Karpas-422 (cell line): Measurements from ENCODE around the gene TH. TPM values are rescaled to one million over a fixed set of nuclear protein-coding genes. Genes with fewer than 3 reads are reported as not detected.

Experiments
- DNase-seq: peaks from one replicate; pipeline ENCODE4 v3.0.0-alpha.2; 2015
- H2AFZ ChIP-seq: fragments of 200-600 bp; sonication (generic); 2 replicates; pipeline ENCODE4 v1.6.1; 2014; ENCODE audit warnings: antibody characterized with exemption, low read length, mixed read lengths
- H3K27ac ChIP-seq: fragments of 200-600 bp; sonication (generic); 2 replicates; pipeline ENCODE4 v1.5.1; 2014; ENCODE audit warnings: mild to moderate bottlenecking, low read length, moderate library complexity
- H3K27me3 ChIP-seq: fragments of 200-600 bp; sonication (generic); 2 replicates; pipeline ENCODE4 v1.6.1; 2014; ENCODE audit warnings: low read length, mixed read lengths
- H3K36me3 ChIP-seq: fragments of 200-600 bp; sonication (generic); 2 replicates; pipeline ENCODE4 v1.6.1; 2014; ENCODE audit warnings: low read length, mixed read lengths; ENCODE audit not compliant: insufficient read depth
- H3K4me1 ChIP-seq: fragments of 200-600 bp; sonication (generic); 2 replicates; pipeline ENCODE4 v1.6.1; 2014; ENCODE audit warnings: mild to moderate bottlenecking, low read length, mixed read lengths
- H3K4me2 ChIP-seq: fragments of 200-600 bp; sonication (generic); 2 replicates; pipeline ENCODE4 v1.6.1; 2014; ENCODE audit warnings: low read length, low read depth, mild to moderate bottlenecking; ENCODE audit not compliant: poor library complexity, severe bottlenecking
- H3K4me3 ChIP-seq: fragments of 200-600 bp; sonication (generic); 2 replicates; pipeline ENCODE4 v1.5.1; 2014; ENCODE audit warnings: mild to moderate bottlenecking, antibody characterized with exemption, low read length, mixed read lengths
- H3K79me2 ChIP-seq: fragments of 200-600 bp; sonication (generic); 2 replicates; pipeline ENCODE4 v1.6.1; 2014; ENCODE audit warnings: mild to moderate bottlenecking, low read length, mixed read lengths
- H3K9ac ChIP-seq: fragments of 200-600 bp; sonication (generic); 2 replicates; pipeline ENCODE4 v1.6.0; 2014; ENCODE audit warnings: low read length
- H3K9me2 ChIP-seq: fragments of 200-600 bp; sonication (generic), shearing (Covaris generic); replicated peaks from 2 replicates; pipeline ENCODE4 v1.6.0; 2014; ENCODE audit warnings: mild to moderate bottlenecking, low read length, moderate library complexity; ENCODE audit not compliant: insufficient read depth
- H3K9me3 ChIP-seq: fragments of 300-700, 200-600 bp; sonication (generic); 2 replicates; pipeline ENCODE4 v1.6.1; 2014; ENCODE audit warnings: low read length, mixed read lengths
- H4K20me1 ChIP-seq: fragments of 200-600 bp; sonication (generic); 2 replicates; pipeline ENCODE4 v1.6.1; 2014; ENCODE audit warnings: mild to moderate bottlenecking, antibody characterized with exemption, low read length, low read depth; ENCODE audit not compliant: insufficient read depth
- total RNA-seq: library from RNA; depleted of rRNA; stranded (reverse); fragments of >200 nt; shearing (Covaris generic); gene quantifications from 2 replicates; pipeline ENCODE4 v1.2.3, GENCODE V29; 2014; ENCODE audit warnings: low replicate concordance

TH gene
- total RNA-seq, 1 experiment from 2014 or later = not detected

DNA sequence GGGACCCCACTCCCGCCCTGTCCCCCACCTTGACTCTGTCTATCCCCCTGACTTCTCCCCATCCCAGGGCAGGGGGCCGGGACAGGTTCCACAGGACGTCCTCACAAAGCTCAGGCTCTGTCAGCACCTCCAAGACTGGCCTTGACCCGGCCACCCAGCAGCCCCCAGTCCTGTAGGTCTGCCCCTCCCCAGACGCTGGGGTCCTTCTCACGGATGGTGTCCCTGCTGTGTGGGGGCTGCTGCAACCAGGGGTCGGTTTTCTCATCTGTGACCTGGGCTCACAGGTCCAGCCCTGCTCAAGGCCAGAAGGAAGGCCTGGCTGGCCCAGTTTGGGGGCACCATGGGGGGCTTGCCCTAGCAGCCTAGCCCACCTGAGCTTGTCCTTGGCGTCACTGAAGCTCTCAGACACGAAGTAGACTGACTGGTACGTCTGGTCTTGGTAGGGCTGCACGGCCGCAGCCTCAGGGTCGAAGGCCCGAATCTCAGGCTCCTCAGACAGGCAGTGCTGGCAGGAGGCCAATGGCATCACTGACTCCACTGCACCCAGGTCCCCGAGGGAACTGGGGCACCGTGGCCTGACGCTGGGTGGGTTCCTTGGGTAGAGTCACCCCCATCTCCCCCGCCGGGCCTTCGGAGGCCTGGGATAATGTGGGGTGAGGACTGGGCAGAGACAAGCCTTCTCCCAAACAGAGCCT is 6.6 kb downstream of the TH start:
- Histone ChIP-seq H3K4me3 (no peak overlapping the region), H3K36me3 (no peaks in the 10 kb centered on the region), H3K9me3 (no peaks in the 10 kb centered on the region), H3K9me2 (no peaks in the 10 kb centered on the region), H2AFZ (no peak overlapping the region), H3K4me2 (no peak overlapping the region), H3K27ac (no peak overlapping the region), H3K79me2 (no peaks in the 10 kb centered on the region), H3K9ac (no peak overlapping the region), H3K4me1 (no peaks in the 10 kb centered on the region), H4K20me1 (no peaks in the 10 kb centered on the region), H3K27me3 (no peaks in the 10 kb centered on the region)
- no peak for DNase-seq

- no peak for DNase-seq
- Histone ChIP-seq H2AFZ (no peak overlapping the region), H3K4me1 (no peaks in the 10 kb centered on the region), H3K9me3 (no peaks in the 10 kb centered on the region), H3K27ac (no peak overlapping the region), H3K4me3 (no peak overlapping the region), H3K9me2 (no peaks in the 10 kb centered on the region), H3K9ac (no peak overlapping the region), H4K20me1 (no peaks in the 10 kb centered on the region), H3K36me3 (no peaks in the 10 kb centered on the region), H3K79me2 (no peaks in the 10 kb centered on the region), H3K4me2 (no peak overlapping the region), H3K27me3 (no peaks in the 10 kb centered on the region)
These were observed 7.5 kb downstream of the TH start for GRCh38 chr11:2164081-2164480.

- Histone ChIP-seq H3K9ac (no peak overlapping the region), H2AFZ (no peak overlapping the region), H3K27me3 (no peaks in the 10 kb centered on the region), H3K4me3 (no peak overlapping the region), H3K36me3 (no peaks in the 10 kb centered on the region), H3K4me1 (no peaks in the 10 kb centered on the region), H3K4me2 (no peak overlapping the region), H3K79me2 (no peaks in the 10 kb centered on the region), H3K27ac (no peak overlapping the region), H3K9me2 (no peaks in the 10 kb centered on the region), H3K9me3 (no peaks in the 10 kb centered on the region), H4K20me1 (no peaks in the 10 kb centered on the region)
- no peak for DNase-seq
These were observed 8.1 kb downstream of the TH start for GRCh38 chr11:2163428-2163978.

GRCh38 chr11:2160736-2161259 is 10.8 kb downstream of the TH start, which contains the start of gene INS:
Gene INS, minus strand, starts transcription at chr11:2161209. Its CDS starts 238 bp downstream, at chr11:2160971.
- no peaks in the 10 kb centered on the region for H3K79me2 ChIP-seq
- H3K27me3 ChIP-seq = no peaks in the 10 kb centered on the region
- no peak within 1 kb of the TSS for H3K4me2 ChIP-seq
- no peaks in the 10 kb centered on the region for H3K36me3 ChIP-seq
- no peaks in the 10 kb centered on the region for H3K9me3 ChIP-seq
- H3K27ac ChIP-seq = no peak within 1 kb of the TSS
- H3K9me2 ChIP-seq = no peaks in the 10 kb centered on the region
- no peak within 1 kb of the TSS for H3K9ac ChIP-seq
- DNase-seq = no peak
- no peak within 1 kb of the TSS for H3K4me3 ChIP-seq
- no peak within 1 kb of the TSS for H2AFZ ChIP-seq
- peaks cover 3% of the 10 kb centered on the region; the same call in 1 of the 2 replicates for H4K20me1 ChIP-seq
- H3K4me1 ChIP-seq = no peaks in the 10 kb centered on the region

- H4K20me1 ChIP-seq = peaks cover 3% of the 10 kb centered on the region; the same call in 1 of the 2 replicates
- H2AFZ ChIP-seq = no peak overlapping the region
- no peak for DNase-seq
- no peaks in the 10 kb centered on the region for H3K9me2 ChIP-seq
- no peak overlapping the region for H3K4me2 ChIP-seq
- H3K4me3 ChIP-seq = no peak overlapping the region
- no peaks in the 10 kb centered on the region for H3K27me3 ChIP-seq
- H3K27ac ChIP-seq = no peak overlapping the region
- no peaks in the 10 kb centered on the region for H3K36me3 ChIP-seq
- H3K9ac ChIP-seq = no peak overlapping the region
- no peaks in the 10 kb centered on the region for H3K79me2 ChIP-seq
- no peaks in the 10 kb centered on the region for H3K9me3 ChIP-seq
- H3K4me1 ChIP-seq = no peaks in the 10 kb centered on the region
These were observed 11.8 kb downstream of the TH start for GRCh38 chr11:2159536-2160413.

DNA sequence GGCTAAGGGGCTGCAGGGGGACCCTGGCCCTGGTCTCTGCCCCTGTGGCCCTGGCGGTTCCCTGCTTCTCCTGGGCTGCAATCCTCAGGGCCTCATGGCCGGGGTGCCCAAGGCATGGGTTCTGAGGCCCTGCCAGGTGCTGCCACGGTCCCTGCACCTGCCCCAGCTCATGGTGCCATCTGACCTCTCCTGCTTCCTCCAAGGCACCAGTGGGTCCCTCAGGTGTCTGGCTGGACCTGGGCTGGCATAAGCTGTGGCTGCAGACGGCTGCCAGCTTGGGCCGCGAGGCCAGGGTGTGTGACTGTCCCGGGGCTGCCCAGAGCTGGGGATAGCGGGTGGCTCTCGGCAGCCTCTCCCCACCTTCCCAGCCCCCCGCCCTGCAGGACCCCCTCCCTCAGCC is 12.6 kb downstream of the TH start:
- H3K4me2 ChIP-seq = no peak overlapping the region
- no peaks in the 10 kb centered on the region for H3K9me3 ChIP-seq
- H3K9ac ChIP-seq = no peak overlapping the region
- H3K27me3 ChIP-seq = no peaks in the 10 kb centered on the region
- no peaks in the 10 kb centered on the region for H3K36me3 ChIP-seq
- no peaks in the 10 kb centered on the region for H3K4me1 ChIP-seq
- no peak for DNase-seq
- no peak overlapping the region for H3K27ac ChIP-seq
- H3K9me2 ChIP-seq = no peaks in the 10 kb centered on the region
- H4K20me1 ChIP-seq = peaks cover 3% of the 10 kb centered on the region; the same call in 1 of the 2 replicates
- no peaks in the 10 kb centered on the region for H3K79me2 ChIP-seq
- no peak overlapping the region for H2AFZ ChIP-seq
- H3K4me3 ChIP-seq = no peak overlapping the region

- Histone ChIP-seq H3K9ac (no peak overlapping the region), H3K4me1 (no peaks in the 10 kb centered on the region), H4K20me1 (peaks cover 3% of the 10 kb centered on the region; the same call in 1 of the 2 replicates), H3K4me3 (no peak overlapping the region), H3K9me2 (no peaks in the 10 kb centered on the region), H3K27ac (no peak overlapping the region), H3K4me2 (no peak overlapping the region), H3K79me2 (no peaks in the 10 kb centered on the region), H2AFZ (no peak overlapping the region), H3K9me3 (no peaks in the 10 kb centered on the region), H3K36me3 (no peaks in the 10 kb centered on the region), H3K27me3 (no peaks in the 10 kb centered on the region)
- no peak for DNase-seq
These were observed 13.3 kb downstream of the TH start for GRCh38 chr11:2158296-2158737.
